ENCODE measurements around the gene NUDCD2.
"Not testable (repeated sequence)": the region's sequence is repeated elsewhere in the genome, so short reads cannot be mapped to it uniquely, and the experiment has no call there.

DNA sequence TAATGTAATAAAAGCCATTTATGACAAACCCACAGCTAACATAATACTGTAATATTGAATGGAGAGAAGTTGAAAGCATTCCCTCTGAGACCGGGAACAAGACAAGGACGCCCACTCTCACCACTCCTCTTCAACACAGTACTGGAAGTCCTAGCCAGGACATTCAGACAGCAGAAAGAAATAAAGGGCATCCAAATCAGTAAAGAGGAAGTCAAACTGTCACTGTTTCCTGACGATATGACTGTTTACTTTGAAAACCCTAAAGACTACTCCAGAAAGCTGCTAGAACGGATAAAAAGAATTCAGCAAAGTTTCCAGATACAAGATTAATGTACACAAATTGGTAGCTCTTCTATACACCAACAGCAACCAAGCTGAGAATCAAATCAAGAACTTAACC lies 33.8 kb downstream of the NUDCD2 start:
- TF ChIP-seq, protein P1, sequence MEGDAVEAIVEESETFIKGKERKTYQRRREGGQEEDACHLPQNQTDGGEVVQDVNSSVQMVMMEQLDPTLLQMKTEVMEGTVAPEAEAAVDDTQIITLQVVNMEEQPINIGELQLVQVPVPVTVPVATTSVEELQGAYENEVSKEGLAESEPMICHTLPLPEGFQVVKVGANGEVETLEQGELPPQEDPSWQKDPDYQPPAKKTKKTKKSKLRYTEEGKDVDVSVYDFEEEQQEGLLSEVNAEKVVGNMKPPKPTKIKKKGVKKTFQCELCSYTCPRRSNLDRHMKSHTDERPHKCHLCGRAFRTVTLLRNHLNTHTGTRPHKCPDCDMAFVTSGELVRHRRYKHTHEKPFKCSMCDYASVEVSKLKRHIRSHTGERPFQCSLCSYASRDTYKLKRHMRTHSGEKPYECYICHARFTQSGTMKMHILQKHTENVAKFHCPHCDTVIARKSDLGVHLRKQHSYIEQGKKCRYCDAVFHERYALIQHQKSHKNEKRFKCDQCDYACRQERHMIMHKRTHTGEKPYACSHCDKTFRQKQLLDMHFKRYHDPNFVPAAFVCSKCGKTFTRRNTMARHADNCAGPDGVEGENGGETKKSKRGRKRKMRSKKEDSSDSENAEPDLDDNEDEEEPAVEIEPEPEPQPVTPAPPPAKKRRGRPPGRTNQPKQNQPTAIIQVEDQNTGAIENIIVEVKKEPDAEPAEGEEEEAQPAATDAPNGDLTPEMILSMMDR (IDR thresholded peaks at IDR 0.05; ENCODE audit: insufficient read depth, low read depth, low read length) = not testable (repeated sequence)
- not testable (repeated sequence) for TF ChIP-seq EZH2 (IDR thresholded peaks at IDR 0.05; ENCODE audit: insufficient read depth, low read length)
